K562 (cell line): Measurements from ENCODE around the gene CACNA1S. TPM values are rescaled to one million over a fixed set of nuclear protein-coding genes. Genes with fewer than 3 reads are reported as not detected.

ENCODE experiments used
- BCL6 ChIP-seq: fragments of 250-450 bp; sonication (Bioruptor Pico); IDR thresholded peaks from 2 replicates; pipeline ENCODE4 v1.4.0; 2020
- FOSL1 ChIP-seq: fragments of 200-800 bp; sonication (Bioruptor generic); conservative IDR thresholded peaks from 2 replicates; pipeline ENCODE4 v1.6.1; 2016; ENCODE audit warnings: missing genetic modification characterization, missing compliant biosample characterization
- FOXP1 ChIP-seq: sonication (generic); formaldehyde crosslinking; IDR thresholded peaks from 2 replicates; pipeline ENCODE4 v1.8.0; 2022; ENCODE audit warnings: mild to moderate bottlenecking, missing genetic modification reagents
- HLTF ChIP-seq: fragments of 450-650 bp; IDR thresholded peaks from 2 replicates; pipeline ENCODE4 v1.6.1; 2016
- MAZ ChIP-seq, 2 experiments: fragments of 450-650 bp in 1 of 2; sonication (generic) in 1 of 2; formaldehyde crosslinking; IDR thresholded peaks in 1 of 2; conservative IDR thresholded peaks in 1 of 2; 2 replicates each; pipeline versions ENCODE4 v1.4.0 to v1.5.0; 2020; ENCODE audit warnings: mild to moderate bottlenecking in 1 of 2, missing genetic modification reagents in 1 of 2
- NONO ChIP-seq, 2 experiments: fragments of 200-400 bp in 1 of 2; fragments of 450-650 bp in 1 of 2; formaldehyde crosslinking in 1 of 2; IDR thresholded peaks; 2 replicates each; pipeline ENCODE4 v1.6.1; 2017; ENCODE audit warnings: low read depth in 2 of 2, mild to moderate bottlenecking in 2 of 2, moderate library complexity in 2 of 2, low read length in 1 of 2
- NR1H2 ChIP-seq: sonication (generic); formaldehyde crosslinking; IDR thresholded peaks from 2 replicates; pipeline ENCODE4 v1.4.0; 2020; ENCODE audit warnings: mild to moderate bottlenecking, missing genetic modification reagents
- NR2C2 ChIP-seq, 2 experiments: fragments of 200-800 bp in 1 of 2; sonication (Bioruptor generic) in 1 of 2; sonication (generic) in 1 of 2; formaldehyde crosslinking in 1 of 2; IDR thresholded peaks; 2 replicates each; pipeline versions ENCODE4 v1.6.1 to v1.8.0; 2016 to 2022; ENCODE audit warnings: mild to moderate bottlenecking in 1 of 2, missing compliant biosample characterization in 1 of 2, missing genetic modification characterization in 1 of 2, missing genetic modification reagents in 1 of 2
- RBM34 ChIP-seq: fragments of 200-400 bp; formaldehyde crosslinking; IDR thresholded peaks from 2 replicates; pipeline ENCODE4 v1.6.1; 2018; ENCODE audit warnings: low read length, borderline replicate concordance; ENCODE audit not compliant: insufficient read depth
- SMAD1 ChIP-seq: fragments of 150-350 bp; IDR thresholded peaks from 2 replicates; pipeline ENCODE4 v1.6.1; 2014; ENCODE audit warnings: low read length, low read depth; ENCODE audit not compliant: partially characterized antibody
- SMARCC2 ChIP-seq: fragments of 450-650 bp; IDR thresholded peaks from 2 replicates; pipeline ENCODE4 v1.6.1; 2017; ENCODE audit warnings: antibody characterized with exemption, moderate library complexity, mild to moderate bottlenecking, low read depth
- ZNF140 ChIP-seq: fragments of 250-450 bp; sonication (Bioruptor Pico); IDR thresholded peaks from 2 replicates; pipeline ENCODE4 v1.8.0; 2021; ENCODE audit warnings: moderate library complexity, mild to moderate bottlenecking, inconsistent platforms
- ZNF592 ChIP-seq: fragments of 450-650 bp; IDR thresholded peaks from 2 replicates; pipeline ENCODE4 v1.6.1; 2017; ENCODE audit warnings: antibody characterized with exemption, mild to moderate bottlenecking
- ZNF764 ChIP-seq: fragments of 250-450 bp; sonication (Bioruptor Pico); IDR thresholded peaks from 2 replicates; pipeline ENCODE4 v1.4.0; 2020; ENCODE audit warnings: low read depth, mild to moderate bottlenecking, moderate library complexity
- polyA plus RNA-seq, 8 experiments: library from polyadenylated mRNA; depleted of rRNA in 4 of 8; stranded (reverse) in 5 of 8; unstranded in 3 of 8; fragments of >200 nt; fragmentation: Nextera tagmentation in 2 of 8; fragmentation: Illumina TruSeq in 1 of 8; extraction: Ambion mirVana in 2 of 8; extraction: Trizol in 1 of 8; gene quantifications; 2 replicates each; pipeline versions ENCODE4 v1.2.1 to v1.2.3, GENCODE V29; 2011 to 2014; ENCODE audit warnings: inconsistent platforms in 1 of 8, missing spikeins in 1 of 8
- total RNA-seq, 7 experiments: library from RNA; depleted of rRNA in 6 of 7; stranded (reverse); fragments of >200 nt in 6 of 7; fragmentation: Illumina TruSeq in 2 of 7; extraction: Trizol in 2 of 7; gene quantifications; 2 replicates each; pipeline versions ENCODE4 v1.2.1 to v1.2.3, GENCODE V29; 2011 to 2021; ENCODE audit warnings: low replicate concordance in 1 of 7
- TF ChIP-seq, protein P1 (sequence below), 2 experiments: fragments of 200-800 bp in 1 of 2; sonication (Bioruptor generic) in 1 of 2; sonication (generic) in 1 of 2; formaldehyde crosslinking in 1 of 2; IDR thresholded peaks in 1 of 2; conservative IDR thresholded peaks in 1 of 2; 2 replicates each; pipeline versions ENCODE4 v1.5.0 to v1.6.1; 2016 to 2020; ENCODE audit warnings: missing compliant biosample characterization in 1 of 2, missing genetic modification characterization in 1 of 2, missing genetic modification reagents in 1 of 2
- TF ChIP-seq, protein P2 (sequence below): fragments of 250-450 bp; sonication (Bioruptor Pico); IDR thresholded peaks from 2 replicates; pipeline ENCODE4 v1.4.0; 2020; ENCODE audit warnings: mild to moderate bottlenecking
- TF ChIP-seq, protein P3 (sequence below): fragments of 200-400 bp; formaldehyde crosslinking; IDR thresholded peaks from 2 replicates; pipeline ENCODE4 v1.6.1; 2017; ENCODE audit warnings: mild to moderate bottlenecking, low read depth, low read length, moderate library complexity

Gene CACNA1S
- total and polyA plus RNA-seq, 9 of the 15 experiments (the other 6 are each of a cell fraction or from before 2014, with no cell fraction given): not detected

DNA sequence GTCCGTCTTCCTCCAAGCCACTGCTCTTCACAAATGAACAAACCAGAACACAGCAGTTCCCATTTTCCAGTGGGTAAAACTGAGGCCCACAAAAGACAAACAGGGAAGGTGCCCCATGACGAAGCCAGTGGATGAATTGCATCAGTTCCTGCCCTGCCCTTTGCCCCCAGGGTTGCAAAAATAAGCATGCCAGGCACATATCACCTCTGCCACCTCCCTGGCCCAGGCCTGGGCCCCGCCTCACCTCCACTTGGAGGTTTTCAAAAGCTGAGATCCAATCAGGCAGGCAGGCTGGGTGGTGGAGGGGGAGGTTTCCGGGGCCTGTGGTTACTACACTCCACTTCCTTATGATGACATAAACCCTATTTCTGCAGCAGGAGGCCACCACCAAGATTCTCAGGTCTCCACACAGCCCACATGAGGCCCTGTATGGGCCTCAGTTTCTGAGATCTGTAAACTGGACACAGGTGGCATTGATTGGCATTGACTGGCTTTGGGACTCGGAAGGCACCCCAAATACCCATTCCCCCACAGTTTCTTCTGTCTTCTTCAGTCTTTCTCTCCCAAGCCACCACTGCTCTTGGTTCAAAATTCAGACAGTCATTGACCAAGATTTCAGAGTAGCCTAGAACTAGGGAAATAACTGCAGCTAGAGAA is 92.8 kb downstream of the CACNA1S start (continued):
- TF ChIP-seq, protein P1, sequence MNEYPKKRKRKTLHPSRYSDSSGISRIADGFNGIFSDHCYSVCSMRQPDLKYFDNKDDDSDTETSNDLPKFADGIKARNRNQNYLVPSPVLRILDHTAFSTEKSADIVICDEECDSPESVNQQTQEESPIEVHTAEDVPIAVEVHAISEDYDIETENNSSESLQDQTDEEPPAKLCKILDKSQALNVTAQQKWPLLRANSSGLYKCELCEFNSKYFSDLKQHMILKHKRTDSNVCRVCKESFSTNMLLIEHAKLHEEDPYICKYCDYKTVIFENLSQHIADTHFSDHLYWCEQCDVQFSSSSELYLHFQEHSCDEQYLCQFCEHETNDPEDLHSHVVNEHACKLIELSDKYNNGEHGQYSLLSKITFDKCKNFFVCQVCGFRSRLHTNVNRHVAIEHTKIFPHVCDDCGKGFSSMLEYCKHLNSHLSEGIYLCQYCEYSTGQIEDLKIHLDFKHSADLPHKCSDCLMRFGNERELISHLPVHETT (CRISPR knock-in tag; conservative IDR thresholded peaks at IDR 0.05 in 1 of 2, IDR thresholded peaks at IDR 0.05 in 1 of 2): peak in 1 of 2 experiments; percentile 71; a peak in 2 of 4 replicates
- TF ChIP-seq, protein P2, sequence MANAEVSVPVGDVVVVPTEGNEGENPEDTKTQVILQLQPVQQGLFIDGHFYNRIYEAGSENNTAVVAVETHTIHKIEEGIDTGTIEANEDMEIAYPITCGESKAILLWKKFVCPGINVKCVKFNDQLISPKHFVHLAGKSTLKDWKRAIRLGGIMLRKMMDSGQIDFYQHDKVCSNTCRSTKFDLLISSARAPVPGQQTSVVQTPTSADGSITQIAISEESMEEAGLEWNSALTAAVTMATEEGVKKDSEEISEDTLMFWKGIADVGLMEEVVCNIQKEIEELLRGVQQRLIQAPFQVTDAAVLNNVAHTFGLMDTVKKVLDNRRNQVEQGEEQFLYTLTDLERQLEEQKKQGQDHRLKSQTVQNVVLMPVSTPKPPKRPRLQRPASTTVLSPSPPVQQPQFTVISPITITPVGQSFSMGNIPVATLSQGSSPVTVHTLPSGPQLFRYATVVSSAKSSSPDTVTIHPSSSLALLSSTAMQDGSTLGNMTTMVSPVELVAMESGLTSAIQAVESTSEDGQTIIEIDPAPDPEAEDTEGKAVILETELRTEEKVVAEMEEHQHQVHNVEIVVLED (CRISPR knock-in tag): no peak
- TF ChIP-seq BCL6 (no peak), FOSL1 (tag) (0 out of 2 replicates have a peak, but pooled peaks have one; percentile 29), ZNF764 (CRISPR knock-in tag) (no peak), FOXP1 (CRISPR knock-in tag) (no peak), MAZ (CRISPR knock-in tag; conservative IDR thresholded peaks at IDR 0.05 in 1 of 2, IDR thresholded peaks at IDR 0.05 in 1 of 2) (peak in 1 of 2 experiments; percentile 59; a peak in 1 of 4 replicates), NR1H2 (CRISPR knock-in tag) (no peak), NONO (IDR thresholded peaks at IDR 0.05; ENCODE audit: low read depth in 2 of 2, low read length in 1 of 2) (no peak), ZNF140 (CRISPR knock-in tag) (no peak), RBM34 (no peak), ZNF592 (peak; percentile 72), SMAD1 (peak; percentile 61), NR2C2 (CRISPR knock-in tag; IDR thresholded peaks at IDR 0.05) (no peak), NR2C2 (tag; IDR thresholded peaks at IDR 0.05) (peak; percentile 88), HLTF (no peak), SMARCC2 (peak; percentile 19; the same call in 1 of the 2 replicates)
- TF ChIP-seq, protein P3, sequence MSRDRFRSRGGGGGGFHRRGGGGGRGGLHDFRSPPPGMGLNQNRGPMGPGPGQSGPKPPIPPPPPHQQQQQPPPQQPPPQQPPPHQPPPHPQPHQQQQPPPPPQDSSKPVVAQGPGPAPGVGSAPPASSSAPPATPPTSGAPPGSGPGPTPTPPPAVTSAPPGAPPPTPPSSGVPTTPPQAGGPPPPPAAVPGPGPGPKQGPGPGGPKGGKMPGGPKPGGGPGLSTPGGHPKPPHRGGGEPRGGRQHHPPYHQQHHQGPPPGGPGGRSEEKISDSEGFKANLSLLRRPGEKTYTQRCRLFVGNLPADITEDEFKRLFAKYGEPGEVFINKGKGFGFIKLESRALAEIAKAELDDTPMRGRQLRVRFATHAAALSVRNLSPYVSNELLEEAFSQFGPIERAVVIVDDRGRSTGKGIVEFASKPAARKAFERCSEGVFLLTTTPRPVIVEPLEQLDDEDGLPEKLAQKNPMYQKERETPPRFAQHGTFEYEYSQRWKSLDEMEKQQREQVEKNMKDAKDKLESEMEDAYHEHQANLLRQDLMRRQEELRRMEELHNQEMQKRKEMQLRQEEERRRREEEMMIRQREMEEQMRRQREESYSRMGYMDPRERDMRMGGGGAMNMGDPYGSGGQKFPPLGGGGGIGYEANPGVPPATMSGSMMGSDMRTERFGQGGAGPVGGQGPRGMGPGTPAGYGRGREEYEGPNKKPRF: no peak
